ENCODE data around the gene PTH. TPM values are rescaled to one million over a fixed set of nuclear protein-coding genes. Genes with fewer than 3 reads are reported as not detected.

The PTH gene
- not detected in 2 replicates for total RNA-seq (2014; rRNA removed; shearing (Covaris generic); ENCODE audit: low replicate concordance)

DNA sequence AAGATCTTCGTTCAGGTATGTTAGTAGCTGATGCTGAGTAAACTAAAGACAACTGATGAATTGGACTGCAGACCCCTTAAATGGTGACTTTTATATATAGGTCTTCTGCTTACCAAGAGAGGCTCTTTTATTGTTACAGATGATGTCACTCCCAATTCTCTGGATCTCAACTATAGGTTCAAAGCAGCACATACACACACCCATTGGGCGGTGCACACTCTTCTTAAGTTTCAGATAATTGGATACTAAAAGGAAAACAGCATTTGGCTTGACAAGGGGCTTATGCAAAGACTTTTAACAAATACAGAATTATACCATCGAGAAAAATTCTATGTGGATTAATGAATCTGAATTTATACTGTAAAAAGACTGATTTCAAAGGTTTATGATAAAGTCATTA, at the start of gene PTH:
TSS of gene PTH (minus strand) at position 69 of the 400 bp plus-strand sequence. CDS start 3,142 bp downstream, outside the sequence.
- in situ Hi-C loops (cut with HindIII; ENCODE audit: low pct_unique_long_range_greater_than_20kb, low sequenced_read_pairs), result no loop called here
- DNase-seq (ENCODE audit: low read depth), result no peak

DNA sequence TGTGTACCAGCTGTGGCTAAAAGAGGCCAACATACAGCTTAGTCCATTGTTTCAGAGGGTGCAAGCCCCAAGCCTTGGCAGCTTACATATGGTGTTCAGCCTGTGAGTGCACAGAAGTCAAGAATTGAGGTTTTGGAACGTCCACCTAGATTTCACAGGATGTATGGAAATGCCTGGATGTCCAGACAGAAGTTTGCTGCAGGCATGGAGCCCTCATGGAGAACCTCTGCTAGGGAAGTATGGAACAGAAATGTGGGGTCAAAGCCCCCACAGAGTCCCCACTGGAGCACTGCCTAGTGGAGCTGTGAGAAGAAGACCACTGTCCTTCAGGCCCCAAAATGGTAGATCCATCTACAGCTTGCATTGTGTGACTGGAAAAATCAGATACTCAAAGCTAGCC, 42.2 kb upstream of the PTH start:
- in situ Hi-C loops (cut with HindIII; ENCODE audit: low pct_unique_long_range_greater_than_20kb, low sequenced_read_pairs), result no loop called here
- DNase-seq (ENCODE audit: low read depth), result no peak

DNA sequence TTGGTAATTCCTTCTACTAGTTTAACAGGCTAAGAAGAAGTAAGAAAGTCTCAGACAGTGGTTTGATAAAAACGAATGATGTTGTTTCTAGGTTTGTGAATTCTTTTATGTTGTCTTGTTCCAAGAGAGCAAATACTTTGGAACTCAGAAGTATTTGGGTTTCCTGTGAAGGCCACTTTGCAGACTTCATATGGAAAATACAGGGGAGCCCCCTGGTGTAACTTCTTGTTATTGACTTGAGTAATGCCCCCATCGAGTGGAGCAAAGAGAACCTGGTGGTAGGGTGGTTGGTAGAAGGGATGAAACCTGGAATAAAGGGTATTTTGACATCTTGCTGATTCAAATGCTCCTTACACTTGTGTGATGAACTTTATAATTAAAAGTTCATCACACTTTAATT, 40.0 kb upstream of the PTH start:
- no peak for DNase-seq (ENCODE audit: low read depth)
- in situ Hi-C loops (cut with HindIII; ENCODE audit: low pct_unique_long_range_greater_than_20kb, low sequenced_read_pairs), result no loop called here

DNA sequence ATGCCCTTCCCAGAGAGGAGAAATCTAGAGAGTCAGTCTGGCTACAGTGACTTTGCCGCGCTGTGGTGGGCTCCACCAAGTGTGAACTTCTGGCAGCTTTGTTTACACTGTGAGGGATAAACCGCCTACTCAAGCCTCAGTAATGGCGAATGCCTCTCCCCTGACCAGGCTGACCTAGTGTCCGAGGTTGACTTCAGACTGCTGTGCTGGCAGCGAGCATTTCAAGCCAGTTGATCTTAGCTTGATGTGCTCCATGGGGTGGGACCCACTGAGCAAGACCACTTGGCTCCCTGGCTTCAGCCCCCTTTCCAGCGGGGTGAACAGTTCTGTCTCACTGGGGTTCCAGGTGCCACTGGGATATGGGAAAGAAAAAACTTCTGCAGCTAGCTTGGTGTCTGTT, 38.6 kb upstream of the PTH start:
- no peak for DNase-seq (ENCODE audit: low read depth)
- in situ Hi-C loops (cut with HindIII; ENCODE audit: low pct_unique_long_range_greater_than_20kb, low sequenced_read_pairs), result no loop called here

DNA sequence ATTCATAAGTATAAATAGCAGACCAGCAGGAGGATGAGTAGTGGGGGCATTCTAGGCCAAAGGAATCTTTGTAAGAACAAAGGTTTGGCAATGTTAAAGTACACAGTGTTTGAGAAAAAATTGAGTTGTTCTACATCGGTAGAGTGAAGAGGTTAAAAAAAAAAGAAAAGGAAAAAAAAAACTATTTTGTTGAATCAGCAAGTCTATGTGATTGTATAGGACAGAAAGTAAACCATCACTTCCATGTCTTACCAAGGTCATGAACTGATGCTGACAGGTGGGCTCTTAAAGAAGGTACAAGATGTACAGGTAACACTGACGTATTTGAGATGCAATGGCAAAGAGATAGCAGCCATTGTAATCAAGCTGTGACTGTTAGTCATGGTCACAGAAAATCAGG, 29.5 kb upstream of the PTH start:
- in situ Hi-C loops (cut with HindIII; ENCODE audit: low pct_unique_long_range_greater_than_20kb, low sequenced_read_pairs), result no loop called here

DNA sequence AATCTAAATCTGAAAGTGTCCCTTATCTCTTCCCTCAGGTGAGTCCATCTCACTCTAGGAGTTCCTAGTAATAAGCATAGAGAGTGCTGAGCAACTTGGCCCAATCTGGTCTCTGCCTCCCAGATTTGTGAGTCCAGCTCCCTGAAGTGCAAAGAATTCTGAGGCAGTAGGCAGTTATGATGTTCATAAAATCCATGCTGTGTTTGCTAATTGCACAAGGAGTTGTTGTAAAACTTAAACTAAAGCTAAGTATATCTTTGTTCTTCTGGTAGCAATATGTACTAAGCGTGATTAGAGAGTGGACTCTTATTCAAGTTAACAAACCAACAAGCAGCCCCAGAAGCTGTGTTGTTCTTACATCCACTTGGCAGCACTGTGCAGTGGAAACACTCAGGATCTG, 7.6 kb upstream of the PTH start:
- DNase-seq (ENCODE audit: low read depth), result no peak
- in situ Hi-C loops (cut with HindIII; ENCODE audit: low pct_unique_long_range_greater_than_20kb, low sequenced_read_pairs), result no loop called here

More for the DNA sequence above, 29.5 kb upstream of the PTH start:
- DNase-seq (ENCODE audit: low read depth), result no peak

DNA sequence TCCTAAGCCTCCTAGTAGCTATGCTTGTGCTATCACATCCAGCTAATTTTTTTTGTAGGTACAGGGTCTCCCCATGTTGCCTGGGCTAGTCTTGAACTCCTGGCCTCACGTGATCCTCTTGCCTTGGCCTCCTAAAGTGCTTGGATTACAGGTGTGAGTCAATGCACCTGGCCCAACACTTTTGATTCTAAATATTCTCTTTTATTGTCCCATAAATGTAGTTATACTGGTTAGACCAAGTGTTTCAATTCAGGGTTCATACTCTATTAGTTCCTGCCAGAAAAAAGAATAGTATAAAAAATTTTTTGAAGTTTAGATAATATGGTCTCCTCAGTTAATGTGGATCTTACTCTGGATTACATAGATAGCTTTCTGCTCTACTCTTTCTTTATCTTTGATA, 6.7 kb upstream of the PTH start:
- no peak for DNase-seq (ENCODE audit: low read depth)
- in situ Hi-C loops (cut with HindIII; ENCODE audit: low pct_unique_long_range_greater_than_20kb, low sequenced_read_pairs), result no loop called here

DNA sequence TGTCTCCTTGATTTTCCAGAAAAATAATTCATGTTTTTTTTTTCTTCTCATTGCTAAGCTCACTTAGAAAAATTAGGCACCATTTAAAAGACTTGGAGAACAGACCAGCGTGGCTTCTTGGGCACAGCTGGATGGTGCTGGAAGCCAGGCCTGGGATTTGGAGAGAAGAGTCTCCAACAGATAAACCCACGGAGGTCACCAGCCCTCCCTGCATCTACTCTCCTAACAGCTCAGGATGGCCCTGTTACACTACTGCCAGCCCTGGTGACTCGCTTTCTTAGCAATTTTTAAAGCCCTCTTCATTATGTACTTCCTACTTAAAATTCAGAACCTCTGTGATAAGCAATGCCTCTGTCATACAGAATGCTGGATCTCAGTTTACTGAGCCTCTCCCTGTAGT, 1.7 kb downstream of the PTH start:
- DNase-seq (ENCODE audit: low read depth), result no peak
- in situ Hi-C loops (cut with HindIII; ENCODE audit: low pct_unique_long_range_greater_than_20kb, low sequenced_read_pairs), result no loop called here

DNA sequence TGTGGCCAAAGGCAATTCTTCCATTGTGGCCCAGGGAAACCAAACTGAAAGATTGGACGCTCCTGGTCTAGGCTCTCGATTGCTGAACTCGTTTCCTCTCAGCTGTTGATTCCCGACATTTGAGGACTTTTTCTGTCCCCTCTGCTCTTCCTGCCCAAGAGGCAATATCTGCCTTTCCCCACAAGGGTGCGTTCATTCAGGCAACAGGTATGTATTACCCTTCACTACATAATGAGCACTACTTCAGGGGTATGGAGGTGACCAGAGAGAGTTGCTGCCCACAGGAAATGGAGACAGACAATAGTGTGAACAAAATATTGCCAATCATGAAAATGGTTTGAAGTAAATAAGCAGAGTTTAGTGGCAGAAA, 8.2 kb downstream of the PTH start:
- in situ Hi-C loops (cut with HindIII; ENCODE audit: low pct_unique_long_range_greater_than_20kb, low sequenced_read_pairs), result no loop called here
- no peak for DNase-seq (ENCODE audit: low read depth)

DNA sequence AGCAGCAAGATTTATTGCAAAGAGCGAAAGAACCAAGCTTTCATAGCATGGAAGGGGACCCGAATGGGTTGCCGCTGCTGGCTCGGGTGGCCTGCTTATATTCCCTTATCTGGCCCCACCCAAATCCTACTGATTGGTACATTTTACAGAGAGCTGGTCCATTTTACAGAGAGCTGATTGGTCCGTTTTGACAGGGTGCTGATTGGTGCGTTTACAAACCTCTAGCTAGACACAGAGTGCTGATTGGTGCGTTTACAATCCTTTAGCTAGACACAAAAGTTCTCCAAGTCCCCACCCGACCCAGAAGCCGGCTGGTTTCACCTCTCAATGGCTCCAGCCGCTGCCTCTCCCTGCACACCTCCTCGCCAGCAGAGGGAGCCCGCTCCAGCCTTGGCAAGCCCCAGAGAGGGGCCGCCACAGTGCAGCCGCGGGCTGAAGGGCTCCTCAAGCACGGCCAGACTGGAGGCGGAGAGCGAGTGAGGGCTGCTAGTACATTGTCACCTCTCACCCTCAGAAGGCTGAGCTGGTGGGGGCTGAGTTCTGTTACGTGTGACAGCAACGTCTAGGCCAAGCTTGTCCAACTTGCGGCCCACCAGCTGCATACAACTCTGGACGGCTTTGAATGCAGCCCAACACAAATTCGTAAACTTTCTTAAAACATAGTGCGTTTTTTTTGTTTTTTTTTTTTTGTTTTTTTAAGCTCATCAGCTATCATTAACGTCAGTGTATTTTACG, 8.7 kb downstream of the PTH start:
- in situ Hi-C loops (cut with HindIII; ENCODE audit: low pct_unique_long_range_greater_than_20kb, low sequenced_read_pairs), result no loop called here
- peak; percentile 30 for DNase-seq (ENCODE audit: low read depth)

DNA sequence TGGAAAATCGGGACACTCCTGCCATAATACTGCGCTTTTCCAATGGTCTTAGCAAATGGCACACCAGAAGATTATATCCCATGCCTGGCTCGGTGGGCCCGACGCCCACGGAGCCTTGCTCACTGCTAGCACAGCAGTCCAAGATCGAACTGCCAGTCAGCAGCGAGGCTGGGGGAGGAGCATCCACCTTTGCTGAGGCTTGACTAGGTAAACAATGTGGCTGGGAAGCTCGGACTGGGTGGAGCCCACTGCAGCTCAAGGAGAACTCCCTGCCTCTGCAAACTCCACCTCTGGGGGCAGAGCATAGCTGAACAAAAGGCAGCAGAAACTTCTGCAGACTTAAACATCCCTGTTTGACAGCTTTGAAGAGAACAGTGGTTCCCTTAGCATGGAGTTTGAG, 15.6 kb downstream of the PTH start:
- in situ Hi-C loops (cut with HindIII; ENCODE audit: low pct_unique_long_range_greater_than_20kb, low sequenced_read_pairs), result no loop called here
- peak; percentile 75 for DNase-seq (ENCODE audit: low read depth)

DNA sequence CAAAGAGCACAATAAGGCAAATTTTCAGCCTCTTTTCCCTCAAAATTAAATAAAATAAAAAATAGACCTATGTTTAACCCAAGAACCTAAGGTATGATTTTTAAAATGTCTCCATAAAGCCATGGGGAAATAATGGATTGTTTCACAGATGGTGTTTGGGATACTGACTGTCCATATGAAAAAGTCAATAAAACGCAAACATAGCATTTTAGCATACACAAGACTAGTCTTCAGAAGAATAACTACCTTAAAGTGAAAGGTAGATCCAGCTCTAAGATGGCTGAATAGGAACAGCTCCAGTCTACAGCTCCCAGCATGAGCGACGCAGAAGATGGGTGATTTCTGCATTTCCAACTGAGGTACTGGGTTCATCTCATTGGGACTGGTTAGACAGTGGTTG, 16.1 kb downstream of the PTH start:
- in situ Hi-C loops (cut with HindIII; ENCODE audit: low pct_unique_long_range_greater_than_20kb, low sequenced_read_pairs), result no loop called here

DNA sequence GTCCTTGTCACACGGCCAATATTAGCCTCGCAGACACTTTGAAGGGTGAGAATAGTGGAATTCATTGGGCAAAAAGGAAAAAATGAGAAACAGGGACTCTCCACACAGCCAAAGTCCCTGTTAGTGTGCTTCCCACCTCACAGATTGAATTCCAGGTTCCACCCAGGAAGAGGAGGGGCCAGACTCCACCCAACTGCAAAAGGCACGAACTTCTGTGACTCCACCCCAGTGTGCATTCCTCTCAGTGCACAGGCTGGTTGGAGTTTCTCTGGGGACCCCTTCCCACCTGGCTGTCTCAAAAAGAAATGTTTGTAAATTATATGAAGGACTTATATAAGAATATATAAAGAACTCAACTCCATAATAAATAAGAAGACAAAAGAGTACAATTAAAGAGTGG, 20.7 kb downstream of the PTH start:
- no peak for DNase-seq (ENCODE audit: low read depth)
- in situ Hi-C loops (cut with HindIII; ENCODE audit: low pct_unique_long_range_greater_than_20kb, low sequenced_read_pairs), result no loop called here

More for the DNA sequence above, 16.1 kb downstream of the PTH start:
- DNase-seq (ENCODE audit: low read depth), result no peak

DNA sequence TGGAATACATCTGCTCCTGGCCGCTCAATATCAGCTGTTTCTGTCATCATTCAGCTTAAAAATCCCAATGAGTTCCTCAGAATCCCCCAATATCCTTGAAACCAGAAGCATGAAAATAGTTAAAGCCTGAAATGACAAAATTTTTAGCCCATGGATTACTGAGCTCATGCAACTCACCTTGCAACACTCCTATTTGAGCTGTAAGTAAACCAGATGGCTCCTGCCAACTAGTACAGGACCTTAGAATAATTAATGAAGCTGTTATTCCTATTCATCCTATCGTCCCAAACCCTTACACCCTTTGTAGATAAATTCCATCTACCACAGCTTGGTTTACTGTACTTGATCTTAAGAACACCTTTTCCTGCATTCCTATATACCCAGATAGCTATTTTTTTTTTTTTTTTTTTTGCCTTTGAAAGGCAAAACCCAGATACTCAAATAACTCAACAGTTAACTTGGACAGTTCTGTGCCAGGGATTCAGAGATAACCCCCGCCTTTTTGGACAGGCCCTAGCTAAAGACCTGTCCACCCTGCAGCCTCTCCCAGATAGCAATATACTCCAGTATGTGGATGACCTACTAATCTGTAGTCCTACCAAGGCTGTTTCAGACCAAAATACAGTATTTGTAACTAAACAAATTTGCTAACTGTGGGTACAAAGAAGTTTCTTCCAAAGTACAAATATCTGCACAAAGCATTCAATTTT, 22.6 kb downstream of the PTH start:
- DNase-seq (ENCODE audit: low read depth), result no peak
- in situ Hi-C loops (cut with HindIII; ENCODE audit: low pct_unique_long_range_greater_than_20kb, low sequenced_read_pairs), result no loop called here

DNA sequence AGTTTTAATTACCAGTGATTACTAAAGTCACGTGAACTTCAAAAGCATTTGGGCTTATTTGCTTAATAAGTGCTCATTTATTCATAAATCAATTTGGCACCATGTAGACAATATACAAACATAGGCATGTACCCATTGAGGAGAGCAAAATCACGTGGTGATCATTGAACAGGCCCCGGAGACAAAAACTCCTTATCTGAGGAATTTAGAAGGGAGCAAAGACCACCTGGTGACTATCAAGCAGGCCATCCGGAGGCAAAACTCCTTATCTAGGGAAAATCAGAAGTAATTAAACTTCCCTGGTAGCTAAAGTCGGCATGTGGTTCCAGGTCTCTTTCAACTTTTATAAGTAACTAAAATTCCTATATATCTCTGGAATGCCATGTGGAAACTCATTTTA, 27.0 kb downstream of the PTH start:
- DNase-seq (ENCODE audit: low read depth), result no peak
- in situ Hi-C loops (cut with HindIII; ENCODE audit: low pct_unique_long_range_greater_than_20kb, low sequenced_read_pairs), result no loop called here

DNA sequence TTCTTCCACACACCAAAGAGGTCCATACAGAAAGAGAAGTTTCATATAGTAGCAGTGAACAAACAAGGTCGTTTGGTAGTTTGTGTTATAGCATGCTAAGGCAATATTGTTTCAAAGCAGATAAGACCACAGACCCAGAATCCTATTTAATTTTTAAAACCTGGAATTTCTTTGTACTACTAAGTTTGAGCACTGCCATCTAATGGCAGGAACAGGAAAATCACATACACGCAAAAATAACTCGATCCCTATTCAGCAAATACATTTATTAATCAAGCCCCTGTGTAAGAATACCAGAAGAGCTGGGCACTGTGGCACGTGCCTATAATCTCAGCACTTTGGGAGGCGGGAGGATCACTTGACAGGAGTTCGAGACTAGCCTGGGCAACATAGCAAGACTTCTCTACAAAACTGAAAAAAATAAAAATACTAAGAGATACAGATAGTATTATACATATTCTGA, 29.9 kb downstream of the PTH start:
- in situ Hi-C loops (cut with HindIII; ENCODE audit: low pct_unique_long_range_greater_than_20kb, low sequenced_read_pairs), result no loop called here
- peak; percentile 48 for DNase-seq (ENCODE audit: low read depth)

DNA sequence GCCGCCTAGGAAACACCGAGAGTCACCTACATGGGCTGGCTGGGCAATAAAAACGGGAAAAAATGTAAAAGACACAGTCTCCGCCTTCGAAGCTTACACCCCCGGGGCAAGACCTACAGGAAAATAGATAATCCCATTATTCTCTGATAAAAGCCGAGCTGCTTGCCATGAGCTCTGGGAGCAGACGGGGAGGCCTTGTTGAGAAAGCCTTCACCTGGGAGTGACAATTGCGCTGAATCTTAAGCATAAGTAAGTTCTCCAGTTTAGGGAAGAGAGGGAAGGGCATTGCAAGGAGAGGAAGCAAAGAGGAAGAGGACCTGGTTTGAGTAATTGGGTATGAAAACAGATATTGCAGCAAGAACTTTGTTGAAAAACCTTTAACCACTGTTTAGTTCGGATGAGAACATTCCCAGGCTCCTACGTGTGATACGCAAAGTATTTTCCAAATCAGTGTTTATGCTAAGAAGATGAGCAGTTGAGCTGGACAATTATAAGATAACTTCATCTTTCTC, 32.0 kb downstream of the PTH start:
- no peak for DNase-seq (ENCODE audit: low read depth)
- in situ Hi-C loops (cut with HindIII; ENCODE audit: low pct_unique_long_range_greater_than_20kb, low sequenced_read_pairs), result no loop called here

DNA sequence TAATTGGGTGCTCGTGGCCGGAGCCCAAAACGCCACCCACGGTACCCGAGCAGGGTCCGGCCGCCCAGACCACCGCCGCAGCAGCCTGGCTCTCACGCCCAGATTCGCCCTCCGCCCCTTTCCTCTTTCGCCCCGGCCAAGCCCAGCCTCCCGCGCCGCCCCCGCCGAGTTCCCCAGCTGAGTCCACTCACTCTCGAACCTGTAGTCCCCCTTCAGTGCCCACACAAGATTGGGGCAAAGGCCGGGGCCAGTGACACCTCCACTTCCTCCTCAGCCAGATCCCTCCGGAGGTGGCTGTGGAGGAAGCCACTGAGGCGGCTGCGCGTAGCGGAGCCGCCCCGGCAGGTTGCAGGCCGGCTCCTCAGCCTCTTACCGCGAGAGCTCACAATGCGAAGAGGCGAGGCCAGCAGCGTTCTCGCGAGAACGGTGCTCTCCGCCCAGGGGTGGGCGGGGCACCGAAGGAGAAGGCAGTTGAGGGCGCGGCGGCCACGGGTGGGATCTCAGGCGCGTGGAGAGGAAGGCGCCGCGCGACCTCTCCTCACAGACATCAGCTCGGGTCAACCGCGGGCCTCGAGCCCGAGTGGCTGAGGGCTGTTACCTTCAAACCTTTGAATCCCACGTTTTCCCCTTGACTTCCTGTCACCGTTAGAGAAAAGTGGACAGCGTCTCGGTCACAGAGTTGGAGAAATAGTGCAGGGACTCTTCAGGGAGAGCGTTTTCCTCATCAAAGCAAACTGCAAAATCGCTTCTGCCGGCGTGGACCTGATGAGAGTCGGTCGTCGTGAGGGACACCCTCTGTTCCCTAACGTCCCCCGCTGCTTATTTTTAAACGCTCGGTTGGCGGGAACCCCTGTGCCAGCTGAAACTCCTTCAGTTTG, 32.7 kb downstream of the PTH start, which contains the start of gene BTBD10:
TSS of gene BTBD10 (minus strand) at position 322 of the 878 bp plus-strand sequence. CDS start 18,098 bp downstream, outside the sequence.
- peak; percentile 96 for DNase-seq (ENCODE audit: low read depth)
- in situ Hi-C loops (cut with HindIII; ENCODE audit: low pct_unique_long_range_greater_than_20kb, low sequenced_read_pairs), result no loop called here
